HCT116 (cell line): ENCODE measurements around the gene PTBP1. TPM values are rescaled to one million over a fixed set of nuclear protein-coding genes. Genes with fewer than 3 reads are reported as not detected.
"Not testable (repeated sequence)": the region's sequence is repeated elsewhere in the genome, so short reads cannot be mapped to it uniquely, and the experiment has no call there.

ENCODE experiments used
- ATAC-seq: fragments of 200-7000 bp; cut with Tn5 transposase; 2 replicates; pipeline ENCODE4 v1.9.1; 2020; ENCODE audit warnings: mild to moderate bottlenecking, moderate library complexity
- BruUV-seq: library from RNA; stranded (reverse); fragments of 400-500 nt; replicated peaks from 2 replicates; lab custom pipeline; 2021; lab: Mats Ljungman, UMichigan
- CTCF ChIA-PET: fragments of 300-600 bp; sonication (Branson Sonifier 250); formaldehyde crosslinking; loops from one replicate; lab custom pipeline; 2021; ENCODE audit warnings: antibody characterized with exemption; lab: Charles Lee
- POLR2A ChIA-PET: fragments of 300-600, 350-600 bp; sonication (Branson Sonifier 250); formaldehyde crosslinking; loops from one replicate; lab custom pipeline; 2021; ENCODE audit warnings: antibody characterized with exemption; lab: Charles Lee
- RAD21 ChIA-PET, 2 experiments: fragments of 300-600 bp; sonication (Branson Sonifier 250); formaldehyde crosslinking; loops; one replicate each; lab custom pipeline; 2023; ENCODE audit warnings: low total read pairs in 2 of 2; ENCODE audit not compliant: uncharacterized antibody in 2 of 2, unreplicated experiment in 2 of 2, low non-redundant PET in 1 of 2; lab: Charles Lee
- DNase-seq: peaks from one replicate; pipeline ENCODE4 v3.0.0-alpha.2; 2010; ENCODE audit warnings: low read depth, low spot score
- H2AFZ ChIP-seq: fragments of 200-600 bp; shearing (Covaris generic), sonication (generic); 2 replicates; pipeline ENCODE4 v1.6.1; 2017; ENCODE audit warnings: low read depth, mixed run types, mixed read lengths, antibody characterized with exemption, low read length; ENCODE audit not compliant: poor library complexity, severe bottlenecking
- H3K27ac ChIP-seq: 2 replicates; pipeline ENCODE4 v1.5.1; 2012; ENCODE audit warnings: low read depth, low read length
- H3K27me3 ChIP-seq: fragments of 200-600 bp; sonication (generic); 2 replicates; pipeline ENCODE4 v1.6.1; 2016; ENCODE audit warnings: mixed run types, low read length, mixed read lengths; ENCODE audit not compliant: insufficient read depth
- H3K36me3 ChIP-seq, 2 experiments: fragments of 200-500 bp in 1 of 2; fragments of 200-600 bp in 1 of 2; sonication (Bioruptor generic) in 1 of 2; sonication (generic) in 1 of 2; 2 replicates each; pipeline versions ENCODE4 v1.5.1 to v1.6.1; 2014 to 2016; ENCODE audit warnings: low read length in 2 of 2, inconsistent platforms in 1 of 2, mixed read lengths in 1 of 2, mixed run types in 1 of 2; ENCODE audit not compliant: insufficient read depth in 2 of 2, control insufficient read depth in 1 of 2
- H3K4me1 ChIP-seq, 2 experiments: fragments of 200-600 bp in 1 of 2; sonication (generic) in 1 of 2; 2 replicates each; pipeline versions ENCODE4 v1.5.1 to v1.6.1; 2012 to 2017; ENCODE audit warnings: low read length in 2 of 2, inconsistent platforms in 1 of 2, mild to moderate bottlenecking in 1 of 2, mixed read lengths in 1 of 2, mixed run types in 1 of 2, moderate library complexity in 1 of 2; ENCODE audit not compliant: insufficient read depth in 2 of 2, control insufficient read depth in 1 of 2
- H3K4me2 ChIP-seq: fragments of 200-600 bp; sonication (generic); 2 replicates; pipeline ENCODE4 v1.6.1; 2017; ENCODE audit warnings: mixed run types, low read length, mixed read lengths
- H3K4me3 ChIP-seq, 2 experiments: fragments of 200-600 bp in 1 of 2; sonication (generic) in 1 of 2; replicated peaks in 1 of 2; 2 replicates each; pipeline ENCODE4 v1.5.1; 2011 to 2016; ENCODE audit warnings: low read length in 2 of 2, control low read depth in 1 of 2, low read depth in 1 of 2, mild to moderate bottlenecking in 1 of 2, mixed read lengths in 1 of 2, mixed run types in 1 of 2
- H3K79me2 ChIP-seq: fragments of 200-600 bp; sonication (generic); 2 replicates; pipeline ENCODE4 v1.6.1; 2017; ENCODE audit warnings: mild to moderate bottlenecking, mixed run types, low read length, moderate library complexity, mixed read lengths; ENCODE audit not compliant: insufficient read depth
- H3K9ac ChIP-seq: fragments of 200-600 bp; sonication (generic); 2 replicates; pipeline ENCODE4 v1.6.1; 2016; ENCODE audit warnings: low read length, mixed read lengths
- H3K9me2 ChIP-seq: fragments of 200-600 bp; sonication (generic), shearing (Covaris generic); 2 replicates; pipeline ENCODE4 v1.6.1; 2017; ENCODE audit warnings: mixed run types, mild to moderate bottlenecking, moderate library complexity; ENCODE audit not compliant: insufficient read depth
- H3K9me3 ChIP-seq, 2 experiments: fragments of 200-500 bp in 1 of 2; fragments of 200-600 bp in 1 of 2; sonication (Bioruptor generic) in 1 of 2; sonication (generic) in 1 of 2; 2 replicates each; pipeline ENCODE4 v1.6.1; 2014 to 2017; ENCODE audit warnings: low read length in 2 of 2, mixed read lengths in 2 of 2, inconsistent platforms in 1 of 2, low read depth in 1 of 2, mild to moderate bottlenecking in 1 of 2, mixed run types in 1 of 2, moderate library complexity in 1 of 2; ENCODE audit not compliant: control insufficient read depth in 1 of 2, insufficient read depth in 1 of 2
- H4K20me1 ChIP-seq: fragments of 200-600 bp; sonication (generic), shearing (Covaris generic); 2 replicates; pipeline ENCODE4 v1.6.1; 2017; ENCODE audit warnings: mixed run types, mild to moderate bottlenecking, moderate library complexity; ENCODE audit not compliant: insufficient read depth
- ATF3 ChIP-seq: IDR thresholded peaks from 2 replicates; pipeline ENCODE4 v1.6.1; 2012
- EZH2phosphoT487 ChIP-seq: fragments of 200-600 bp; IDR thresholded peaks from 2 replicates; pipeline ENCODE4 v1.6.1; 2018; ENCODE audit warnings: antibody characterized with exemption, borderline replicate concordance
- FOSL1 ChIP-seq: IDR thresholded peaks from 2 replicates; pipeline ENCODE4 v1.6.1; 2012; ENCODE audit warnings: low read depth
- MAX ChIP-seq: IDR thresholded peaks from 2 replicates; pipeline ENCODE4 v1.6.1; 2012
- ZBTB33 ChIP-seq: IDR thresholded peaks from 2 replicates; pipeline ENCODE4 v1.6.1; 2011; ENCODE audit warnings: mild to moderate bottlenecking, low read length, moderate library complexity; ENCODE audit not compliant: insufficient replicate concordance; ENCODE audit errors: extremely low read depth
- intact Hi-C: fragments of 100-400 bp; cut with micrococcal nuclease; formaldehyde crosslinking; loops from 2 replicates; pipeline ENCODE4 v1.10.0; 2022
- total RNA-seq: library from RNA; stranded (reverse); gene quantifications from one replicate; pipeline ENCODE4 v1.2.1, GENCODE V29; 2021; ENCODE audit not compliant: unreplicated experiment

Gene PTBP1
- total RNA-seq, 1 experiment from 2014 or later: 676 TPM

DNA sequence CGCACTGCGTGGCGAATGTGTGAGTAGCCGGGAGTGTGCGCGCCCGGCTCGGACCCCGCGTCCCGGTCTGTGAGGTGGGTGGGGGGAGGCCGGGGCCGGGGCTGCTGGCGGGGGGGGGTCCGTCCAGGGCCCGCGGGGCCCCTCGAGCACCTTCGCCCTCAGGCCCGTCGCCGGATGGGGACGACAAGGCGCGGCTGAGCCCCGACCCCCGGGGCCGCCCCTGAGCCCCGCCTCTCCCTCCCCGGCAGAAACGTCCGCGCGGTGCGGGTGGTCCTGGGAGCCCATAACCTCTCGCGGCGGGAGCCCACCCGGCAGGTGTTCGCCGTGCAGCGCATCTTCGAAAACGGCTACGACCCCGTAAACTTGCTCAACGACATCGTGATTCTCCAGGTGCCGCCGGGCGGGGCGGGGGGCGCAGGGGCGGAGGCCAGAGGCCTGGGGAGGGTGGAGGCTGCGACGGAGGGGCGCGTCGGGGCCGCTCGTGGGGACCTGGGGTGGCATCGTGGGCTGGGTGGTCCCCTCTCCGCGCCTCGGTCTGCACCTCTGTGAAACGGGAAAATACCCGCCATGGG is 55.8 kb downstream of the PTBP1 start:
- intact Hi-C loops: no loop called here
- Histone ChIP-seq H3K4me2 (no peak overlapping the region), H3K79me2 (no peaks in the 10 kb centered on the region), H2AFZ (no peak overlapping the region), H3K9me3 (no peaks in the 10 kb centered on the region), H3K27ac (no peak overlapping the region), H3K9ac (no peak overlapping the region), H3K4me1 (peaks cover 5 to 10% of the 10 kb centered on the region in 2 experiments; a peak in 3 of 4 replicates), H3K27me3 (no peaks in the 10 kb centered on the region), H4K20me1 (no peaks in the 10 kb centered on the region), H3K36me3 (no peaks in the 10 kb centered on the region), H3K4me3 (no peak overlapping the region), H3K9me2 (no peaks in the 10 kb centered on the region)
- ChIA-PET RAD21 (no interaction called here), CTCF (no interaction called here), POLR2A (no interaction called here)
- BruUV-seq: no TSS peak
- DNase-seq: no peak
- no peak for ATAC-seq
- TF ChIP-seq MAX: no peak
- TF ChIP-seq ATF3: no peak
- no peak for TF ChIP-seq FOSL1
- TF ChIP-seq ZBTB33: no peak
- no peak for TF ChIP-seq EZH2phosphoT487

- peaks cover 6 to 13% of the 10 kb centered on the region in 2 experiments; a peak in 3 of 4 replicates for H3K4me1 ChIP-seq
- BruUV-seq, RAD21 ChIA-PET, intact Hi-C loops, H3K79me2 ChIP-seq, ATAC-seq, H3K27me3 ChIP-seq, H3K4me3 ChIP-seq, H3K27ac ChIP-seq, DNase-seq, CTCF ChIA-PET, H2AFZ ChIP-seq, H3K36me3 ChIP-seq, H3K9me2 ChIP-seq, H3K4me2 ChIP-seq, H3K9me3 ChIP-seq, H3K9ac ChIP-seq, H4K20me1 ChIP-seq: not testable (repeated sequence)
- POLR2A ChIA-PET: interaction anchor here (0.6 kb wide), 1 partner anchor 87 kb away, joined by 3 read pairs; no protein-coding TSS in a partner anchor
Measured at GRCh38 chr19:853614-854220, 56.5 kb downstream of the PTBP1 start.
